ENCODE results near the gene IDH3B.

Gene IDH3B

DNA sequence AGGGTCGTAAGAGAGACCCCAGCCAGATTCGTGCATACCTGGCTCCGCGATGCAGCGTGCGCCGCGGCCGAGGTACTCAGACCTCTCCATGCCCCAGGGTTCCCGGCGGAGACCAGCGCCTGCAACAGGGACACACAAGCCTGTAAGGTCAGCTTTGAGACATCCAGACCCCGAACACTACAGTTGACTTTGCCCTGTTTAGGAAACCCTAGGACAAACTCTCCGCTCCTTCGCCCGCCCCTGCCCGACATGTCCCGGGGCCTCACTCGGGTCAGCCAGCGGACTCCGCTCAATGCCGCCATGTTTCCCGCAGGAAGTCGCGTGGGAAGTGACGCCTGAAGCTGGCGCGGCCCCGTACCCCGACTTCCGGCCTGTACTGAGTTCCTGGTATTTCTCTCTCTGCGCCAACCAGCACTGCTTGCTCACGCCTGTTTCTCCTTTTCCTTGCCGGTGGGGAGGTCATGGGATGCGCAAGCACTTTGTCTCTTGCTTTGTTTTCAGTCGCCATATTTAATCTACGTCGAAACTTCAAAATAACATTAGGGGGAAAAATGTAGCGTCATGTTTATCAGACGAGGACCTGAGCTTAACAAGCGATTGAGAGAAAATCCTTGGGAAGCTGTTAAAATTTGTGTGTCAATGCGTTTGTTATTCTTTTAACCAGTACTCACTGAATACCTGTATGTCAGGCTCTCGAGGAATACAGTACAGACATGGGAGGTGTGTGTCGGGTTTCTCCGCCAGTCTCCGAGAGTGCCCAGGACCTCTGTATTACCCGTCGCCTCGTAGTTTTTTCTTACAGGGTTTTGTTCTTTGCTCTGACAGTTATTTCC lies at the start of gene IDH3B:
TSS of gene IDH3B (minus strand) at position 330 of the 833 bp plus-strand sequence. CDS start at position 302, 28 bp downstream.
- peak; percentile 95 for DNase-seq

GRCh38 chr20:2713285-2713684 lies 49.3 kb upstream of the IDH3B start:
- DNase-seq, result peak; percentile 53

GRCh38 chr20:2709205-2709981 lies 45.4 kb upstream of the IDH3B start:
- peak; percentile 40 for DNase-seq

DNA sequence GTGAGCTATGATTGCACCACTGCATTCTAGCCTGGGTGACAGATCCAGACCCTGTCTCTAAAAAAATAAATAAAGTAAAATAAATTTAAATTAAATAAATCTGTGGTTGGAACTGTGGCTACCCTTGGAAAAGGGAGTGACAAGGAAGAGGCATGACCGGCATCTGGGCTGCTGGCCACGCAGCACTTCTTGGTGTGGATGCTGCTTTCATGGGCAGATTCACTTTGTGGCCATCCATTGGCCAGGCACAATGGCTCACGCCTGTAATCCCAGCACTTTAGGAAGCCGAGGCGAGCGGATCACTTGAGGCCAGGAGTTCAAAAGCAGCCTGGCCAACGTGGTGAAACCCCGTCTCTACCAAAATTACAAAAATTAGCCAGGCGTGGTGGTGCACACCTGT lies 44.6 kb upstream of the IDH3B start:
- DNase-seq, result peak; percentile 24

DNA sequence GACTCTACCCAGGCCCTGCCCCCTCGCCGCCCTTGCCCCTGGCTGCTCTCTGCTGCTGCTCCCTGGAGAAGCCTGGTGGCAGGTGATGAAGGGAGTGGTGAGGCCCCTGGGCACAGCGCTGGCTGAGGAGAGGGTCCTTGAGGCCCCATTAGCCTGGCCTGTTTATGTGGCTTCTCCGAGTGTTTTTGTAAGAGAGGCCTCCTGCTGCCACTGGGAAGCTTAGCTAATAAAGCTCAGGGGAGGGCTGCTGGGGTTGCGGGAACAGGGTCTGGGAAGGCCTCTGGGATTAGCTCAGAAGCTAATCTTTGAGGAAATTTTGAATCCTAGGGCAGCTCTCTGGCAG lies 44.0 kb upstream of the IDH3B start:
- DNase-seq, result no peak

DNA sequence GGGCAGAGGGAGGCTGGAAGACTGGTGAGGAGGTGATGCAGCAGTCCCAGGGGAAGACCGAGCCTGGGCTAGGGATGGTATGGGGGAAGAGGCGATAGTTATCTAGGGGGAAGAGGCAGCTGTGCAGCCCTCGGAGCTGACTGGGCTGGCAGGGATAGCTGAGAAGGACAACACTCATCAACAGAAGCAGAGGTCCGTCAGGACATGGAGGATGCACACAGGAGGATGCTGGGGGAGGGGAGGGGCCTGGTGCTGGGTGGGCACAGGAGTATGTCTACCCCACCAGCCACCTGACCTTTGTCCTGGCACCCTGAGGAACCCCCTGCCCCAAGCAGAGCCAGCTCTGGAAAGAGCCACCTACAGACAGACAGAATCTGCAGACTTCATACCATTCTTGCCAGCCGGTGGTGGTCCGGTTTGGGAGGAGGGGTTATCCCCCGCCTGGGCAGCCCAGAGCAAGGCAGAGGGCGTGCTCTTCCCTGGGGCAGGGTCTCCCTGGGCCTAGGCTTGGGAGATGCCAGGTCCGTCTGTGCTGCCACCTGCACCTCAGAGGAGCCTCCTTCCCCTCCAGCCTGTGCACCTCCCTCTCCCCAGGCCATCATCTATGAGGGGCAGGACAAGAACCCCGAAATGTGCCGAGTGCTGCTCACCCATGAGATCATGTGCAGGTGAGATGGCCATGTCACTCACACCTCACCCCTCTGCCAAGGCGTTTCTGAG lies 43.5 kb upstream of the IDH3B start:
- peak; percentile 49 for DNase-seq

- peak; percentile 33 for DNase-seq
These were observed 42.8 kb upstream of the IDH3B start for GRCh38 chr20:2706688-2707352.

GRCh38 chr20:2705931-2706645 lies 42.1 kb upstream of the IDH3B start:
- peak; percentile 42 for DNase-seq

GRCh38 chr20:2703716-2704475 lies 39.9 kb upstream of the IDH3B start:
- DNase-seq, result peak; percentile 49

- peak; percentile 28 for DNase-seq
These were observed 37.7 kb upstream of the IDH3B start for GRCh38 chr20:2701671-2702081.

GRCh38 chr20:2700913-2701620 lies 37.1 kb upstream of the IDH3B start:
- DNase-seq, result peak; percentile 33

GRCh38 chr20:2699775-2700413 lies 35.9 kb upstream of the IDH3B start:
- DNase-seq, result no peak

DNA sequence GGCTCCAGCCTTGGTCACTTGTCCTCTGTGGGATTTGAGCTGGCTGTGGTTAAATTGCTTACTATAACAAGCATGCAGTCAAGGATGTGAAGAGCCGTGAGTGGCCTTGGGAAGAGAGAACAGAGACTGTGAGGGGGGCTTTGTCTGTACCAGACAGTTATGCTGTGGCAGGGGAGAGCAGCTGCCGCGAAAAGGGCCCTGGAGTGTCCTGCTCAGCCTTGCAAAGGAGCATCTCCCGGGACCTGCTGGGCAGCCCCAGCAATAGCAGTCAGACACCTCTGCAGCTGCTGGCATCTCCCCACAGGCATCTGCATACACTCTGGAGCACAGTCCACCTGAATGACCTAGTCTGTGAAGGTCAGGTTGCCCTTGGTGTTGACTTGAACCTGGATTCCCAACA lies 34.9 kb upstream of the IDH3B start:
- peak; percentile 17 for DNase-seq

- DNase-seq, result peak; percentile 45
These were observed 34.3 kb upstream of the IDH3B start for GRCh38 chr20:2698186-2698817.

GRCh38 chr20:2697768-2698167 lies 33.8 kb upstream of the IDH3B start:
- DNase-seq, result peak; percentile 42

GRCh38 chr20:2696646-2697045 lies 32.6 kb upstream of the IDH3B start:
- DNase-seq, result peak; percentile 40

DNA sequence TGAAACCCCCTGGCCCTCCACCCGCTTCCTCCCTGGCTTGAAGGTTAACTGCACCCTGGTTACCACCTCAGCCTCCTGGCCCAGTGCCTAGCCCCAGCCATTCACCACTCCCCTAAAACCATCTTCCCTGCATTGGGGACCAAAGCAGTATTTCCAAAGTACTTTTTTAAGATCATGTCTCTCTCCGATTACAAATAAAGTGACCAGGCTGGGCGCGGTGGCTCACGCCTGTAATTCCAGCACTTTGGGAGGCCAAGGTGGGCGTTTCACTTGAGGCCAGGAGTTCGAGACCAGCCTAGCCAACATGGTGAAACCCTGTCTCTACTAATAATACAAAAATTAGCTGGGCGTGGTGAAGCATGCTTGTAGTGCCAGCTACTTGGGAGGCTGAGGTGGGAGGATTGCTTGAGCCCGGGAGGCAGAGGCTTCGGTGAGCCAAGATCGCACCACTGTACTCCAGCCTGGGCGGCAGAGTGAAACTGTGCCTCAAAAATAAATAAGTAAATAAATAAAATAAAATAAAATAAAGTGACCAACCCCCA lies 32.0 kb upstream of the IDH3B start:
- peak; percentile 28 for DNase-seq

GRCh38 chr20:2695206-2695983 lies 31.4 kb upstream of the IDH3B start:
- DNase-seq, result peak; percentile 43

DNA sequence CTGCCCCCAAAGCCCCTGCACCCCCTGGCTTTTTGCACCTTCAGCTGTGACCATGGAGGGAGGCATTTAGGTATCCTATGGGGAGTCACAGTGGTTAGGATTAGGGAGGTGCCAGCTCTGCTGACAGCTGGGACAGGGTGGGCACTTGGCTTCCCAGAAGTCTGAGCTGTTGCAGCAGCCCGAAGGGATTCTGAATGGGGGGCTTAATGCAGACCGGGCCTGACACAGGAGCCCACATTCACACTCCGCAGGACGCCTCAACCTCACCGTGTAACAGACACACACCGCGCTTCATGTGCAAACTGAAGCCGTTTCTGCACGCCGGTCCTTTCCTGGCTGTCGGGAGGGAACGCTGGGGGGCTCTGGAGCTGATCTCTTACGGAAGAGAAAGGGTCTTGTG lies 30.5 kb upstream of the IDH3B start:
- no peak for DNase-seq
